Activated CD4-positive, alpha-beta T cell treated with anti-CD3 and anti-CD28 coated beads for 4 hours (primary cell): ENCODE measurements around the gene ESF1.
A peak's percentile ranks its signal among the peaks of the same experiment; 100 is the strongest.

Experiments
- DNase-seq, 2 donors: peaks; one replicate each; pipeline ENCODE4 v3.0.0-alpha.2; 2020

Gene ESF1, protein sequence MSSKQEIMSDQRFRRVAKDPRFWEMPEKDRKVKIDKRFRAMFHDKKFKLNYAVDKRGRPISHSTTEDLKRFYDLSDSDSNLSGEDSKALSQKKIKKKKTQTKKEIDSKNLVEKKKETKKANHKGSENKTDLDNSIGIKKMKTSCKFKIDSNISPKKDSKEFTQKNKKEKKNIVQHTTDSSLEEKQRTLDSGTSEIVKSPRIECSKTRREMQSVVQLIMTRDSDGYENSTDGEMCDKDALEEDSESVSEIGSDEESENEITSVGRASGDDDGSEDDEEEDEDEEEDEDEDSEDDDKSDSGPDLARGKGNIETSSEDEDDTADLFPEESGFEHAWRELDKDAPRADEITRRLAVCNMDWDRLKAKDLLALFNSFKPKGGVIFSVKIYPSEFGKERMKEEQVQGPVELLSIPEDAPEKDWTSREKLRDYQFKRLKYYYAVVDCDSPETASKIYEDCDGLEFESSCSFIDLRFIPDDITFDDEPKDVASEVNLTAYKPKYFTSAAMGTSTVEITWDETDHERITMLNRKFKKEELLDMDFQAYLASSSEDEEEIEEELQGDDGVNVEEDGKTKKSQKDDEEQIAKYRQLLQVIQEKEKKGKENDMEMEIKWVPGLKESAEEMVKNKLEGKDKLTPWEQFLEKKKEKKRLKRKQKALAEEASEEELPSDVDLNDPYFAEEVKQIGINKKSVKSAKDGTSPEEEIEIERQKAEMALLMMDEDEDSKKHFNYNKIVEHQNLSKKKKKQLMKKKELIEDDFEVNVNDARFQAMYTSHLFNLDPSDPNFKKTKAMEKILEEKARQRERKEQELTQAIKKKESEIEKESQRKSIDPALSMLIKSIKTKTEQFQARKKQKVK

GRCh38 chr20:13784893-13785715, at the start of gene ESF1, which contains the start of gene NDUFAF5:
ESF1 (minus strand) TSS chr20:13784919; CDS start chr20:13783140, 1,779 bp downstream.
NDUFAF5 (plus strand) TSS chr20:13785028; CDS start chr20:13785069, 41 bp downstream.
- DNase-seq: peak; percentile 89 to 90

- no peak for DNase-seq
These were observed 46.8 kb upstream of the ESF1 start for GRCh38 chr20:13831476-13831875.

DNA sequence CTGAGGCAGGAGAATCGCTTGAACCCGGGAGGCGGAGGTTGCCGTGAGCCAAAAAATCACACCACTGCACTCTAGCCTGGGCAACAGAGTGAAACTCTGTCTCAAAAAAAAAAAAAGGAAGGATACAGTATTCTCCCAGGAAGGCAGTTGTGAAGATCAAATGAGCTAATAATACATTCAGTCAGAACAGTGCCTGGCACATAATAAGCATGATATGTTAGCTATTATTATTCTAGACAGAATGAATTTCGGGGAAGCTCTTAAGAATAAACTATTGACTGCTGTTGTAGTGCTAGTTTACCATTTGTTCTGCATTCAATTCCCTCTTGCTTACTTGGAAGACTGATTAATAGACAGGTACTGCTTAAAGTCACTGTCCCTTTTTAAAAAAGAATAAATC, 40.7 kb upstream of the ESF1 start:
- no peak for DNase-seq

DNA sequence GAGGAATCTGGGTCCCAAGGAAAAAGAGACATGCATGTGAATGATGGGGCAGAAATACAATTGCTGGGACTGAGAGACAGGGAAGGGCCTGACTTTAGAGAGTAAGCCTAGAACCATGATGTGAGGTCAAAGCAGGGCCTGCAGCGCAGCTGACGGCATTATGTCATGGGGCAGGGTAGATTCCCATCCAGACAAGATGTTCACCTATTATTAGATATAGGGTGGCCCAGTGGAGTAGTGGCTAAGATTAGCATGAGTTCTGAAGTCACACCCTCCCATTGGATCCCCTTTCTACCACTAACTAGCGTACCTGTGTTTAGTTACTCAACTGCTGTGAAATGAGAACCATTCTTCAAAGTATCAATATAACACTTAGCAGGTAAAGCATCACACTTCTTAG, 39.7 kb upstream of the ESF1 start:
- no peak for DNase-seq

- DNase-seq: no peak
These were observed 37.7 kb upstream of the ESF1 start for GRCh38 chr20:13822459-13822858.

DNA sequence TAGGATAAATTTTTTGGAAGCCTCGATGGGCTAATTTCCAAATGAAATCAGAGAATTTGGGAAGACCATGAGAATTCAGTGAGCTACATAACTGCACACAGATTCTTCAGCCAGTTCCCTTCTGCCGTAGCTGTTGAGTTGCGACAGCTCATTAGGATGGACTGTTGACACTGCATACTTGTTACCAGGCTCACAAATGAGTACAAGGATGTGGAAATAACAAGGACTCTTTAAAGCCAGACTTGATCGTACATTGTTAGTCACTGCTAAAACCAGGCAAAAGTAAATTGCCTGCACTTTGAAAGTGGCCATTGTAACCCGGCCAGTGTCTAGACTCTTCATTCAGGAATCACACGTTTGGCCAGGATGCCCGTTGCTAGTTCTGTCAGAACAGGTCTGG, 37.2 kb upstream of the ESF1 start:
- DNase-seq: no peak

DNA sequence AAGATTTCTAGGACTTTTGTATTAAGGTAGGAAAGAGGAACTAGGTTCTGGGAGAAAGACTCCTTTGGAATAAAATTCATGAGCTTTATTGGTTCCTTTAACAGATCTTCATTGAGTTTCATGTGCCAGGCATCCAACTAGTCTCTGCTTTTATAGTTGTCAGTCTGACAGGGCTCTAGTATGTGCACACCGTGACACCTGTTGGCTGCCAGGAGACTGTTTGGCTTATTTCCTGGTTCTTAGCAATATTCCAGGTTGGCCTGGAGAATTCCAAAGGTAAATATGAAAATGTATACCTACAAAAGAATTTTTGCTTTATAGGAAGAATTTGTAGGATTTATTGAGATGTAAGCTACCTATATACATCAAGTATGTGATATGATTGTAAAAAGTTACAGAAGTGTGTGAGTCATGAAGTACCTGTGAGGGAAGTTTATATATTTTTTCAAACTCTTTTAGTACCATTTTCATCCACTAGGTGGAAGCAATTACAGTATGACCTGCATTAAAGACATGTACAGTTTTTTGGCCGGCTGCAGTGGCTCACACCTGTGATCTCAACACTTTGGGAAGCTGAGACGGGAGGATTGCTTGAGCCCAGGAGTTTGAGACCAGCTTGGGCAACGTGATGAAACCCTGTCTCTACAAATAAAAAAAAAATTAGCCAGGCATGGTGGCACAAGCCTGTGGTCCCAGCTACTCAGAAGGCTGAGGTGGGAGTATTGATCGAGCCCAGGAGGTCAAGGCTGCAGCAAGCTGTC, 35.3 kb upstream of the ESF1 start:
- DNase-seq: peak in 1 of 2 donors; percentile 3

- no peak for DNase-seq
These were observed 32.6 kb upstream of the ESF1 start for GRCh38 chr20:13817342-13817741.

- DNase-seq: no peak
These were observed 32.0 kb upstream of the ESF1 start for GRCh38 chr20:13816757-13817156.

GRCh38 chr20:13814672-13815071, 30.0 kb upstream of the ESF1 start:
- DNase-seq: no peak

GRCh38 chr20:13813910-13814309, 29.2 kb upstream of the ESF1 start:
- no peak for DNase-seq

- DNase-seq: no peak
These were observed 25.7 kb upstream of the ESF1 start for GRCh38 chr20:13810446-13810845.

GRCh38 chr20:13809855-13810254, 25.1 kb upstream of the ESF1 start:
- no peak for DNase-seq

DNA sequence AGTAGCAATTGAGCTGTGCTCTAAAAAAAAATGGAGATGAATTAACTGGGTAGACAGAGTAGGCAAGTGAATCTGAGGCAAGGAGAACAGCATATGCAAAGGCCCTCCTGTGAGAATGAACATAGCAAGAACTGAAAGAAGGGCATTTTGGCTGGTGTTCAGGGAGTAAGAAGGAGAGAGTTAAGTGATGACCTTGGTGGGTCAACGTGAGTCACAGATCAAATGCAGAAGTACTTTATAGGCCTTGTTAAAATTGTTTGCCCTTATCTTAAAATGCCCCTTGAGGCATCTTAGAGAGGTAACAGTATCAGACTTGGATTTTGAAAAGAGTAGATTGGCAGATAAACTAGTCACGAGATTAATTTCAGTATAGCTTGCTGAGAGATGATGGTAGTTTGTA, 24.7 kb upstream of the ESF1 start:
- DNase-seq: no peak

DNA sequence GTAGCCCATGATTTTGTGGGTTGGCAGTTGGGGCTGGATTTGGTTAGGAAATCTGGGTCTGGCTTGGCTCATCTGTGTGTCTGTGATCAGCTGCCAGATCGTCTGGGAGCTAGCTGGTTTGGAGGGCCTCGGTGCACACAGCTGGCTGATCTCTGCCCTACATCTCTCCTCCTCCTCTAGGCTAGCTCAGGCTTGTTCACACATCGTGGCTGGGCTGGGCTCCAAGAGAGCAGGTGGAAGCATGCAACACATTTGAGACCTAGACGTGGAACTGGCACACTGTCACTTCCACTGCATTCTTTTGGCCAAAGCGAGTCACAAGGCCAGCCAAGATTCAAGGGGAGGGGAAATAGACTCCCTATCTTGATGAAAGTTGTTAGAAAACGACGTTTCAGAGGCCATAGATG, 16.0 kb upstream of the ESF1 start:
- DNase-seq: no peak

DNA sequence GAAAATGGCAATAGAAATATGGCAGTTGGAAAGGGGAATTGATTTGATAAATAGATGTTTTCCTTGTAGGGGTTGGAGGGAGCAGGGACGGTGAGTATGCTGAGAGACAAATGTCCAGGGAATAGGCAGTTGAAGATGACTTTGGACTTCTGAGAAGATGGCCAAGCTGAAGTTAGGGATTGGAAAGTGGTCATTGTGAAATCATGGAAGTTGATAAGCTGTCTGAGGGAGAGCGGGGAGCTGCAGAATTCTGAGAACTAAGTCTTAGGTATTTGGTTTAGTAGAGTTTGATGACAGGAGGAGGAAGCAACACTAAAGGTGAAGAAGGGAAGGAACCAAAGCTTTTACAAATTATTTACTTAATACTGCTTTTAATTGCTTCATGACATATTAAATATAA, 15.3 kb upstream of the ESF1 start:
- DNase-seq: no peak

- DNase-seq: no peak
These were observed 14.3 kb upstream of the ESF1 start for GRCh38 chr20:13799040-13799439.

GRCh38 chr20:13794667-13795066, 9.9 kb upstream of the ESF1 start:
- no peak for DNase-seq

DNA sequence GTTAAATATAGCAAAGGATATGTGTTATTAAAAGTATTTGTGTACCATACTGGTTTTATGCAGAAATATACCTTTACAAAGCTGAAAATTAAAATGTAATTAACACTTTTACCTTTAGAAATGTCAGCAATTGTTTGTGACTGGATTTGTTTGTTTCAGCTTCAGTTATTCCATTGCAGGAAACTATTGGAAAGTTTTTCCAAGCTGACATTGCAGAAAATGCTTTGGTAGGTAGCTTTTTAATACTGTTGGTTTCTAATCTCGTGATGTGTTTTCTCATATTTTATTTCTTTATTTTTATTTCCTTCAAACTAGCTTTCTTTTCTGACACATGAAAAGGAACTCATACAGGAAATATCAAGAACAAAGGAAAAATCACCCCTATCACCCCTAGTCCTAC, 8.3 kb upstream of the ESF1 start:
- DNase-seq: no peak

- DNase-seq: no peak
These were observed 7.1 kb upstream of the ESF1 start for GRCh38 chr20:13791540-13792459.

GRCh38 chr20:13790708-13791107, 6.0 kb upstream of the ESF1 start:
- no peak for DNase-seq
